ENCODE results near the gene NDE1.

- TF ChIP-seq CTCF (conservative IDR thresholded peaks at IDR 0.05; ENCODE audit: low read length) (no peak), EZH2phosphoT487 (IDR thresholded peaks at IDR 0.05; ENCODE audit: borderline replicate concordance, low read depth, low read length) (no peak)
Observed at GRCh38 chr16:15652293-15653001, 2.4 kb downstream of the NDE1 start.

Data from OCI-LY7 (cell line).